Measurements from ENCODE around the gene PTPRD. TPM values are rescaled to one million over a fixed set of nuclear protein-coding genes. Genes with fewer than 3 reads are reported as not detected.

PTPRD gene
- total RNA-seq, 3 donors from 2014 or later (not counting 1 experiment from before 2014, with no cell fraction given), result 0.05 to 0.68 TPM; not detected in 1

DNA sequence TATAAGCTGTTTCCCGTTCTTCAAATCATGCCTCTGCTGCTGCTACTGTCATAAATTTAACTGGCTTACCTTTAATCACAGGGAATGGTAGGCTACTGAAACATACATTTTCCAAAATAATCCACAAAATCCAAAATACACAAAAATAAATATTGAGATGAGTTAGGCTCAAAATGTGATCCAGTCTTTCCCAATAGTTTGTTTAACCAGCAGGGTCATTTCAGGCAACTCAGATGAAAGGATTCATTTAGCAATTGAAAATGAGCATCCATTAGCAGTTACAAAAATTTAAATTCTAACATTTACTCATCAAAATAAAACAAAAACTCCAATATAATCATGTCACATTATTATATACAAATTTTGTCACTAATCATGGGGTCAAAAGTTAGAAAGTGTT is 1797.6 kb downstream of the PTPRD start:
- intact Hi-C loops (cut with micrococcal nuclease), result no loop called here

DNA sequence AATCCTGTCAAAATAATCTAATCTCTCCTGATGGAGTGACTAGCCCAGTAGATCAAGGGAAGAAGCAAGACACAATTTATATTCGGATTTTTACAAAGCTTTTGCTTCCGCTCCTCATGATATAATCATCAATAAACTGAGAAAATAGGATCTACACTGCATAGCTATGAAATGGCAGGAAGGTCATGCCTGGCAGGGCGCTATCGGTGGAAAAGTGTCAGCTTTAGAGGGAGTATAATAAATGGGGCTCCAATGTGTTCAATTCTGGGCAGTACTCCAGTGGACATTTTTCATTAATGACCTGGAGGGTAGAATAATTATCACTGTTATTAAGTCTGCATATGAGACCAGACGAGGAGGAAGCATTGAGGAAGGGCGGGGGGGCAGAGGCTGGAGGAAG is 1799.9 kb downstream of the PTPRD start:
- no peak for DNase-seq
- TF ChIP-seq, protein P1, sequence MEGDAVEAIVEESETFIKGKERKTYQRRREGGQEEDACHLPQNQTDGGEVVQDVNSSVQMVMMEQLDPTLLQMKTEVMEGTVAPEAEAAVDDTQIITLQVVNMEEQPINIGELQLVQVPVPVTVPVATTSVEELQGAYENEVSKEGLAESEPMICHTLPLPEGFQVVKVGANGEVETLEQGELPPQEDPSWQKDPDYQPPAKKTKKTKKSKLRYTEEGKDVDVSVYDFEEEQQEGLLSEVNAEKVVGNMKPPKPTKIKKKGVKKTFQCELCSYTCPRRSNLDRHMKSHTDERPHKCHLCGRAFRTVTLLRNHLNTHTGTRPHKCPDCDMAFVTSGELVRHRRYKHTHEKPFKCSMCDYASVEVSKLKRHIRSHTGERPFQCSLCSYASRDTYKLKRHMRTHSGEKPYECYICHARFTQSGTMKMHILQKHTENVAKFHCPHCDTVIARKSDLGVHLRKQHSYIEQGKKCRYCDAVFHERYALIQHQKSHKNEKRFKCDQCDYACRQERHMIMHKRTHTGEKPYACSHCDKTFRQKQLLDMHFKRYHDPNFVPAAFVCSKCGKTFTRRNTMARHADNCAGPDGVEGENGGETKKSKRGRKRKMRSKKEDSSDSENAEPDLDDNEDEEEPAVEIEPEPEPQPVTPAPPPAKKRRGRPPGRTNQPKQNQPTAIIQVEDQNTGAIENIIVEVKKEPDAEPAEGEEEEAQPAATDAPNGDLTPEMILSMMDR (IDR thresholded peaks at IDR 0.05), result no peak
- Histone ChIP-seq H3K4me1 (ENCODE audit: control insufficient read depth, insufficient read depth, low read length) (no peaks in the 10 kb centered on the region), H3K36me3 (ENCODE audit: control insufficient read depth, insufficient read depth, low read length) (no peaks in the 10 kb centered on the region), H3K27ac (ENCODE audit: low read length) (no peak overlapping the region), H3K4me3 (ENCODE audit: low read length) (no peak overlapping the region), H3K27me3 (ENCODE audit: control insufficient read depth, insufficient read depth, low read length) (no peaks in the 10 kb centered on the region), H3K9me3 (ENCODE audit: control insufficient read depth, insufficient read depth, low read length) (no peaks in the 10 kb centered on the region)
- Mint-ChIP-seq H3K27me3 (ENCODE audit: low read depth in 2 of 2) (no peaks in the 10 kb centered on the region), H3K9me3 (peaks cover 3% of the 10 kb centered on the region in 2 donors), H3K27ac (no peak overlapping the region), H3K36me3 (no peaks in the 10 kb centered on the region), H3K4me1 (no peaks in the 10 kb centered on the region), H3K4me3 (no peak overlapping the region)
- no peak for ATAC-seq
- 88% methylated on average over 5 of the region's 6 CpGs for WGBS (ENCODE audit: insufficient coverage)
- intact Hi-C loops (cut with micrococcal nuclease), result no loop called here

More for the DNA sequence above, 1797.6 kb downstream of the PTPRD start:
- 100% methylated on average over 1 of the region's 1 CpG for WGBS (ENCODE audit: insufficient coverage)
- H3K9me3 ChIP-seq (ENCODE audit: control insufficient read depth, insufficient read depth, low read length), result no peaks in the 10 kb centered on the region
- no peaks in the 10 kb centered on the region for H3K36me3 Mint-ChIP-seq
- no peak overlapping the region for H3K27ac ChIP-seq (ENCODE audit: low read length)
- H3K4me3 Mint-ChIP-seq, result no peak overlapping the region
- H3K27ac Mint-ChIP-seq, result no peak overlapping the region
- no peak for DNase-seq
- TF ChIP-seq, protein P1 (IDR thresholded peaks at IDR 0.05), result no peak
- H3K4me1 Mint-ChIP-seq, result no peaks in the 10 kb centered on the region
- no peak overlapping the region for H3K4me3 ChIP-seq (ENCODE audit: low read length)
- H3K27me3 ChIP-seq (ENCODE audit: control insufficient read depth, insufficient read depth, low read length), result no peaks in the 10 kb centered on the region
- ATAC-seq, result no peak
- no peaks in the 10 kb centered on the region for H3K36me3 ChIP-seq (ENCODE audit: control insufficient read depth, insufficient read depth, low read length)
- peaks cover 3% of the 10 kb centered on the region in 2 donors for H3K9me3 Mint-ChIP-seq
- H3K27me3 Mint-ChIP-seq (ENCODE audit: low read depth in 2 of 2), result no peaks in the 10 kb centered on the region
- no peaks in the 10 kb centered on the region for H3K4me1 ChIP-seq (ENCODE audit: control insufficient read depth, insufficient read depth, low read length)

DNA sequence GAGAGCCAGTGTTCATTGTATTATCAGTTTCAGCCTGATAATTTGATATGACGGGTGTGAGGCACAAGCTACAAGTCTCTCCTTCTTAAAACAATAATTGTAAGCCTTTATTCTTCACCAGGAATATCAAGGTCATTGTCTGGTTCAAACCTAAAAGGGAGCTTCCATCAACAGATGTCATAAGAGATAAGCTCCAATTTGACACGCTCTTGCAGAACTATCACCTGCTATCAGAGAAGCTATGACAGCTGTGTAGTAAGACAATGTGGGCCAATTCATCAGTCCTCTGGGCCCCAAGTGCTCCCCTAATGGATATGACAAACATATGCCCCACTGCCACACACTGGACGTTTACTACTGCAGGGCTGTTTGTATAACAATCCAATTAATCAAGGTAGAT is 1803.1 kb downstream of the PTPRD start:
- no peaks in the 10 kb centered on the region for H3K36me3 ChIP-seq (ENCODE audit: control insufficient read depth, insufficient read depth, low read length)
- no peak overlapping the region for H3K4me3 ChIP-seq (ENCODE audit: low read length)
- no peaks in the 10 kb centered on the region for H3K27me3 ChIP-seq (ENCODE audit: control insufficient read depth, insufficient read depth, low read length)
- intact Hi-C loops (cut with micrococcal nuclease), result no loop called here
- no peaks in the 10 kb centered on the region for H3K4me1 ChIP-seq (ENCODE audit: control insufficient read depth, insufficient read depth, low read length)
- H3K9me3 ChIP-seq (ENCODE audit: control insufficient read depth, insufficient read depth, low read length), result no peaks in the 10 kb centered on the region
- Mint-ChIP-seq H3K36me3 (no peaks in the 10 kb centered on the region), H3K27ac (no peak overlapping the region), H3K27me3 (ENCODE audit: low read depth in 2 of 2) (no peaks in the 10 kb centered on the region), H3K9me3 (peaks cover 3% of the 10 kb centered on the region in 2 donors), H3K4me3 (no peak overlapping the region), H3K4me1 (no peaks in the 10 kb centered on the region)
- WGBS (ENCODE audit: insufficient coverage), result 86% methylated on average over 2 of the region's 3 CpGs
- ATAC-seq (no peak), DNase-seq (no peak)
- TF ChIP-seq, protein P1 (IDR thresholded peaks at IDR 0.05), result no peak
- H3K27ac ChIP-seq (ENCODE audit: low read length), result no peak overlapping the region

DNA sequence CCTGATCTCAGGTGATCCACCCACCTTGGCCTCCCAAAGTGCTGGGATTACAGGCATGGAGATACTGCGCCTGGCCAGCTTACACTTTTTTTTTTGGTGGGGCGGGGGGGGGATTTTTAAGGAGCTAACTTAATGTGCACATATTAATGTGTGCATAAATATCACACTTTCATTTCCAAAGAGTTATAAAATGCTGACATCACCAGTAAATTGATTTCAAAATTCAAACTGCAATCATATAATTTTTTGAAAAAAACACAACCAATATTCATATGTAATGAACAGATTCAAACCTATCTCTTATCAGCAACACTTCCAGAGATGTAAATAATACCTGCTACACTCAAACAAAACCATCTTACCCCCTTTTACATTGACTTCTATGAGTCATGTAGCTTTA is 1806.7 kb downstream of the PTPRD start:
- no peak overlapping the region for H3K27ac Mint-ChIP-seq

More for the DNA sequence above, 1806.7 kb downstream of the PTPRD start:
- TF ChIP-seq, protein P1 (IDR thresholded peaks at IDR 0.05), result no peak
- Histone ChIP-seq H3K4me3 (ENCODE audit: low read length) (no peak overlapping the region), H3K4me1 (ENCODE audit: control insufficient read depth, insufficient read depth, low read length) (no peaks in the 10 kb centered on the region), H3K9me3 (ENCODE audit: control insufficient read depth, insufficient read depth, low read length) (no peaks in the 10 kb centered on the region), H3K36me3 (ENCODE audit: control insufficient read depth, insufficient read depth, low read length) (no peaks in the 10 kb centered on the region), H3K27me3 (ENCODE audit: control insufficient read depth, insufficient read depth, low read length) (no peaks in the 10 kb centered on the region), H3K27ac (ENCODE audit: low read length) (no peak overlapping the region)
- Mint-ChIP-seq H3K4me1 (no peaks in the 10 kb centered on the region), H3K36me3 (no peaks in the 10 kb centered on the region), H3K27me3 (ENCODE audit: low read depth in 2 of 2) (no peaks in the 10 kb centered on the region), H3K4me3 (no peak overlapping the region), H3K9me3 (peaks cover 0 to 2% of the 10 kb centered on the region in 2 donors)
- ATAC-seq (no peak), DNase-seq (no peak)
- intact Hi-C loops (cut with micrococcal nuclease), result no loop called here
- 89% methylated on average over 1 of the region's 2 CpGs for WGBS (ENCODE audit: insufficient coverage)
